ENCODE measurements around the gene TXNRD2.

TXNRD2 gene

DNA sequence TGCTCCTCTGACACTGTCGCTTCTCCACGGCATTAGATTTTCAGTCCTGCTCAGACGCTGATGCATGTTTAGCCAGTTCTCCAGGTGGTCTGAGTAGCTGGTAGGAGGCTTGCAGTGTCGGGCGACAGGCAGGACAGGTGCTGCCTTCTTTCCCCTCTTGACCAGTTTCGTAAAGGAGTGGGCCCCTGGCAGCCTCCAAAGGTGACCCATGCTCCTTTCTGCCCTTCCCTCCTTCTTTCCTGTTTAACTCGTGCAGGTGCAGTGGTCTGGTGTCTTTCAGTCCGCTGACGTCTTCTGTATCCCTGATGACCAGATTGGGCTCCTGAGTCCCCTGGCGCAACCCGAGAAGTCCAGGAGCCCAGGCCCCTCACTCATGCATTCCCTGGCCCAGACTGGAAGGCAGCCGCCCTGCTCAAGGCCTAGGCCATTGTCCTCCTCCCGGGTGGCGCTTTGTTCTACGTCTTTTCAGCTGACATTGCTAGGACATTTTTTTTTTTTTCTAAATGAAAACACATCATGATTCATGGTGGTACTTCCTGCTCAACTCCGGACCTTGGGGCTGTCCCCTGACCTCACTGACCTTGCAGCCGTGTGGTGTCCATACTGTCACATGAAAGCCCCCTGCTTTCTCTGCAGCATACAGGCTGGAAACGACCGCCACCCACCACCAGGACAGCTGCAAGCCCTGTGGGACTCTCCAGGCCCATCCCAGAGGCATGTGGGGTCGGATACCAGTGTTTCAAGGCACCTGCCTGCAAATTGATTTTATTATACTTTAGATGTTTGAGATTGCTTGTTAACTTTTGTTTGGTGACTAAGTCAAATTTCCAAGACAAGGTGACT, 25.5 kb upstream of the TXNRD2 start:
- no peak for DNase-seq (ENCODE audit: low read depth in 2 of 2)

- DNase-seq (ENCODE audit: low read depth in 2 of 2) = no peak
Observed at GRCh38 chr22:19965771-19966709, 24.4 kb upstream of the TXNRD2 start.

- no peak for DNase-seq (ENCODE audit: low read depth in 2 of 2)
Observed at GRCh38 chr22:19964701-19965386, 23.2 kb upstream of the TXNRD2 start.

DNA sequence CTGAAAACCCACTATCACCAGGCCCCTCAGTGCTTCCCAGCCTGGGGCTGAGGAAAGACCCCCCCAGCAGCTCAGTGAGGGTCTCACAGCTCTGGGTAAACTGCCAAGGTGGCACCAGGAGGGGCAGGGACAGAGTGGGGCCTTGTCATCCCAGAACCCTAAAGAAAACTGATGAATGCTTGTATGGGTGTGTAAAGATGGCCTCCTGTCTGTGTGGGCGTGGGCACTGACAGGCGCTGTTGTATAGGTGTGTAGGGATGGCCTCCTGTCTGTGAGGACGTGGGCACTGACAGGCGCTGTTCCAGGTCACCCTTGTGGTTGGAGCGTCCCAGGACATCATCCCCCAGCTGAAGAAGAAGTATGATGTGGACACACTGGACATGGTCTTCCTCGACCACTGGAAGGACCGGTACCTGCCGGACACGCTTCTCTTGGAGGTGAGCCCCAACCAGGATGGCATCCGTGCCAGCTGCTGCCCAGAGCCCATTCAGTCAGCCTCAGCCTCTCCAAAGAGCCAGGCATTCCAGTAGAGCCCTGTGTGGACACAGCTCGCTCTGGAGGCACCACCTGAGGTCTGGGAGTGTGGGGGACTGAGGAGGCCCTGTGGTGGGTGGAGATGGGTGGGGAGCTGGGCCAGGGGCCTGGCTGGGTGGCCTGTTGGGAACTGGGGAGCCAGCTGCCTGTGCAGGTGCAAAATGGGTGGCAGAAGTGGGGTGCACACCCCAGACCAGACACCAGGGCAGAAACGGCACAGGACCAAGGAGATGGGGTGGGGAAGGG, 22.4 kb upstream of the TXNRD2 start:
- DNase-seq (ENCODE audit: low read depth in 2 of 2) = no peak

- DNase-seq (ENCODE audit: low read depth in 2 of 2) = peak in 1 of 2 donors; percentile 43
Observed at GRCh38 chr22:19962909-19963806, 21.5 kb upstream of the TXNRD2 start.

- peak; percentile 65 to 73 for DNase-seq (ENCODE audit: low read depth in 2 of 2)
Observed at GRCh38 chr22:19962246-19962908, 20.8 kb upstream of the TXNRD2 start.

DNA sequence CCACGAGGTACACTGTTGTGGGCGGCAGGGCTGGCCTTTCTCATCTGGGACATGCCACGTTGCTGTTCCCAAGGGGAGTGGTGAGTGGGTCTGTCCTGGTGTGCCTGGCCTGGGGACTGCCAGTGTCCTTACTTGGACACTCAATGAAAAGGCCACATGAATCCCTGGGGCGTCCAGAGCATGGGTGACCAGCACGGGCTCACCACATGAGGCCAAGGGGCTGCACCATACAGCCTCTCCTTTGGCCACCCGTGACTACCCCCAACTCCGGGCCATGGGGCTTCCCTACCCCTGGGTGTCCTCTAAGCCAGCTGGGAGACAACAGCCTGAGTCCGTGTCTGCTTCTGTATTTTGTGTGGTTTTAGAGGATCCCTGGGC, 20.2 kb upstream of the TXNRD2 start:
- DNase-seq (ENCODE audit: low read depth in 2 of 2) = no peak

GRCh38 chr22:19961201-19961580, 19.6 kb upstream of the TXNRD2 start:
- no peak for DNase-seq (ENCODE audit: low read depth in 2 of 2)

DNA sequence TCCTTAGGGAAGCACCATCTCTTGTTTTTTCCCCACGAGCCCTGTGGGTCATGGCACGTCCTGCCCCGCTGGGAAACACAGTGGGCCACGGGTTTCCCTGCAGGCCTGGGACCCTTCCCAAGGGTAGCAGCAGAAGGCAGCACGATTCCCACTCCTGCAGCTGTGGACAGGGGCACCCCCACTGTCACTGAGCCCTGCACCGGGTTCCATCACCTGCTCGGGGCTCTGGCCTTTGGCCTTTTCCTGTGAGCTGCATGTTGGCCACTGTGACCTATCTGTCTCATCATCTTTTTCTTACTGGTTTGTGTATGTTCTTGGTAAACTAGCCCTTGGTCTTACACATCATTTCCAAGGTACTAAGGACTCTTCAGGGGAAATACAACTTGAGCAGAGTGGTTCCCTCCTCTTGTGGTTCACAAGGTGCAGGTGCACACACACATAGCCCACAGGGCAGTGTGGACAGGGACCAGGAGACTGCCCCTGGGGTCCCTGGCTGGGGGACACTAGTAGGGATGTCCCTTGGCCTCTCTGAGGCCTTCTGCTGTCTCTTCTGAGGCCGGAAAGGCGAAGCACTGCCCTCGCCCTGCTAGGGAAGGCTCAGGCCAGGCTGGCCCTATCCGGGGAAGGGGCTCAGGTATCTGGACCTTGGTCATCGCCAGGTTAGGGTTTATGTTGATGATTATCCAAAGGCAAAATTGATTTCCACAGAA, 19.0 kb upstream of the TXNRD2 start:
- no peak for DNase-seq (ENCODE audit: low read depth in 2 of 2)

GRCh38 chr22:19959587-19960490, 18.2 kb upstream of the TXNRD2 start:
- no peak for DNase-seq (ENCODE audit: low read depth in 2 of 2)

DNA sequence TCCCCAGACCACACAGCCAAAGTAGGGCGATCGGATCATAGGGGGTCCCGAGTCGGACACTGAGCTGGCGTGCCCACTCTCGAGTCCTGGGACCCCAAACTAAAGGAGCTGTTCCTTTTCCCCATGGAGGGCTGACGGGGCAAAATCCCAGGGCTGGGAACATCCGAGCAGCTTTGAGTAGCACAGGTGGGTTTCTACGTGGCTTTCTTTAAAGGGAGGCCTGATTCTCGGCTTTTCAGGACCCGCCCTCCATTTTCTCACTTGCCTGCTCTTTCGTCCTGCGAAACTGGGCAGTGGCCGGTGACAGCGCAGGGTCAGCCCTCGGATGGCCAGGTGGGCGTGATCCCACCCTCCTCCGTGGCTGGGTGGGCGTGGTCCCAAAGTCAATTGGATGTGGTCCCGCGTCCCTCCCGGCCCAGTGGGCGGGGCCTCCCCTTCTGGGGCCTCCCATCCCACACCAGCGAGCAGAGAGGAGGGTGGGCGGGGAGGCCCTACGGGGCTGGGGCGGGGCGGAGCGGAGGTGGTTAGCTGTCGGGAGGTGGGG, 17.5 kb upstream of the TXNRD2 start:
- DNase-seq (ENCODE audit: low read depth in 2 of 2) = no peak

GRCh38 chr22:19958083-19959042, 16.7 kb upstream of the TXNRD2 start:
- no peak for DNase-seq (ENCODE audit: low read depth in 2 of 2)

GRCh38 chr22:19957445-19957844, 15.8 kb upstream of the TXNRD2 start:
- no peak for DNase-seq (ENCODE audit: low read depth in 2 of 2)

GRCh38 chr22:19955241-19956128, 13.9 kb upstream of the TXNRD2 start:
- DNase-seq (ENCODE audit: low read depth in 2 of 2) = no peak

- no peak for DNase-seq (ENCODE audit: low read depth in 2 of 2)
Observed at GRCh38 chr22:19951346-19951745, 9.7 kb upstream of the TXNRD2 start.

Measured in stimulated activated CD4-positive, alpha-beta T cell treated with anti-CD3 and anti-CD28 coated beads, Interleukin-4, amount 100 ng/mL, for 48 hours (primary cell).